Activated naive CD8-positive, alpha-beta T cell treated with anti-CD3 and anti-CD28 coated beads, Interleukin-2, amount 10 ng/mL, durations not matched to agents 7 days and 5 days (primary cell): ENCODE data around the gene SGTA. TPM values are rescaled to one million over a fixed set of nuclear protein-coding genes. Genes with fewer than 3 reads are reported as not detected.

Experiments used
- ATAC-seq: fragments of 150-1000 bp; cut with Tn5 transposase; one replicate; pipeline ENCODE4 v1.10.0; 2021; ENCODE audit warnings: low read depth, moderate library complexity
- POLR2A ChIA-PET: fragments of 350-600 bp; sonication (Branson Sonifier 250); formaldehyde crosslinking; loops from one replicate; lab custom pipeline; 2021; ENCODE audit warnings: antibody characterized with exemption; lab: Charles Lee
- DNase-seq: peaks from one replicate; pipeline ENCODE4 v3.0.0; 2021
- H3K27ac Mint-ChIP-seq: one replicate; pipeline ENCODE4 v1.8.0; 2022; ENCODE audit warnings: mild to moderate bottlenecking, mixed read lengths
- H3K27me3 Mint-ChIP-seq: one replicate; pipeline ENCODE4 v1.8.0; 2022; ENCODE audit warnings: mild to moderate bottlenecking, moderate library complexity, mixed read lengths
- H3K36me3 Mint-ChIP-seq: one replicate; pipeline ENCODE4 v1.8.0; 2021; ENCODE audit warnings: mild to moderate bottlenecking, mixed read lengths
- H3K4me1 Mint-ChIP-seq: one replicate; pipeline ENCODE4 v1.8.0; 2021; ENCODE audit warnings: mixed read lengths
- H3K4me3 Mint-ChIP-seq: one replicate; pipeline ENCODE4 v1.8.0; 2022; ENCODE audit warnings: mild to moderate bottlenecking, moderate library complexity, mixed read lengths
- H3K9me3 Mint-ChIP-seq: one replicate; pipeline ENCODE4 v1.8.0; 2021; ENCODE audit warnings: mixed read lengths
- total RNA-seq, 2 experiments: library from RNA; stranded (reverse); gene quantifications; one replicate each; pipeline ENCODE4 v1.2.3, GENCODE V29; 2021

The SGTA gene
- total RNA-seq, 2 experiments from 2014 or later, result 39.6 to 42.6 TPM

GRCh38 chr19:2722541-2723344 is 60.3 kb downstream of the SGTA start:
- Mint-ChIP-seq H3K27me3 (peaks cover 25% of the 10 kb centered on the region), H3K27ac (no peak overlapping the region), H3K4me1 (no peaks in the 10 kb centered on the region), H3K4me3 (no peak overlapping the region), H3K9me3 (no peaks in the 10 kb centered on the region), H3K36me3 (no peaks in the 10 kb centered on the region)
- ATAC-seq, result no peak
- DNase-seq, result no peak
- POLR2A ChIA-PET, result no interaction called here

- peaks cover 23% of the 10 kb centered on the region for H3K27me3 Mint-ChIP-seq
- POLR2A ChIA-PET, result no interaction called here
- H3K36me3 Mint-ChIP-seq, result no peaks in the 10 kb centered on the region
- H3K9me3 Mint-ChIP-seq, result no peaks in the 10 kb centered on the region
- DNase-seq (no peak), ATAC-seq (no peak)
- H3K4me3 Mint-ChIP-seq, result no peak overlapping the region
- H3K27ac Mint-ChIP-seq, result no peak overlapping the region
- H3K4me1 Mint-ChIP-seq, result no peaks in the 10 kb centered on the region
Measured at GRCh38 chr19:2721570-2722540, 61.2 kb downstream of the SGTA start.

GRCh38 chr19:2720777-2721569 is 62.1 kb downstream of the SGTA start, which contains the start of gene DIRAS1:
DIRAS1 (minus strand) TSS chr19:2721372; CDS start chr19:2717806, 3,566 bp downstream.
- H3K27me3 Mint-ChIP-seq, result peaks cover 21% of the 10 kb centered on the region
- no peak for ATAC-seq
- POLR2A ChIA-PET, result no interaction called here

GRCh38 chr19:2719920-2720776 is 62.9 kb downstream of the SGTA start:
- Mint-ChIP-seq H3K4me1 (no peaks in the 10 kb centered on the region), H3K4me3 (no peak overlapping the region), H3K27me3 (peaks cover 21% of the 10 kb centered on the region), H3K36me3 (peaks cover 3% of the 10 kb centered on the region), H3K9me3 (peaks cover 8% of the 10 kb centered on the region), H3K27ac (no peak overlapping the region)
- POLR2A ChIA-PET, result no interaction called here
- DNase-seq (no peak), ATAC-seq (no peak)

More at GRCh38 chr19:2720777-2721569, 62.1 kb downstream of the SGTA start, which contains the start of gene DIRAS1:
- peaks cover under 1% of the 10 kb centered on the region for H3K9me3 Mint-ChIP-seq
- H3K4me1 Mint-ChIP-seq, result no peaks in the 10 kb centered on the region
- no peak within 1 kb of the TSS for H3K27ac Mint-ChIP-seq
- H3K4me3 Mint-ChIP-seq, result no peak within 1 kb of the TSS
- DNase-seq, result no peak
- H3K36me3 Mint-ChIP-seq, result no peaks in the 10 kb centered on the region

- Mint-ChIP-seq H3K36me3 (peaks cover 3% of the 10 kb centered on the region), H3K27me3 (peaks cover 21% of the 10 kb centered on the region), H3K4me3 (no peak overlapping the region), H3K27ac (no peak overlapping the region), H3K9me3 (peaks cover 11% of the 10 kb centered on the region), H3K4me1 (no peaks in the 10 kb centered on the region)
- no peak for DNase-seq
- ATAC-seq, result no peak
- POLR2A ChIA-PET, result no interaction called here
Measured at GRCh38 chr19:2719232-2719735, 63.8 kb downstream of the SGTA start.

- POLR2A ChIA-PET, result no interaction called here
- H3K4me1 Mint-ChIP-seq, result no peaks in the 10 kb centered on the region
- ATAC-seq, result no peak
- peaks cover 3% of the 10 kb centered on the region for H3K36me3 Mint-ChIP-seq
- no peak overlapping the region for H3K27ac Mint-ChIP-seq
- no peak overlapping the region for H3K4me3 Mint-ChIP-seq
- H3K9me3 Mint-ChIP-seq, result peaks cover 11% of the 10 kb centered on the region
- peaks cover 21% of the 10 kb centered on the region for H3K27me3 Mint-ChIP-seq
- no peak for DNase-seq
Measured at GRCh38 chr19:2717638-2718541, 65.2 kb downstream of the SGTA start.

GRCh38 chr19:2716722-2717637 is 66.1 kb downstream of the SGTA start:
- POLR2A ChIA-PET, result no interaction called here
- H3K27me3 Mint-ChIP-seq, result peaks cover 18% of the 10 kb centered on the region
- no peak for ATAC-seq
- no peaks in the 10 kb centered on the region for H3K4me1 Mint-ChIP-seq
- H3K4me3 Mint-ChIP-seq, result no peak overlapping the region
- H3K27ac Mint-ChIP-seq, result no peak overlapping the region
- no peak for DNase-seq
- peaks cover 11% of the 10 kb centered on the region for H3K9me3 Mint-ChIP-seq
- peaks cover 3% of the 10 kb centered on the region for H3K36me3 Mint-ChIP-seq

GRCh38 chr19:2716275-2716650 is 66.8 kb downstream of the SGTA start:
- POLR2A ChIA-PET, result no interaction called here
- H3K9me3 Mint-ChIP-seq, result peaks cover 11% of the 10 kb centered on the region

GRCh38 chr19:2715470-2716274 is 67.4 kb downstream of the SGTA start:
- no peak for ATAC-seq
- Mint-ChIP-seq H3K27ac (no peak overlapping the region), H3K27me3 (peaks cover 13% of the 10 kb centered on the region), H3K4me3 (no peak overlapping the region), H3K36me3 (peaks cover 3% of the 10 kb centered on the region), H3K9me3 (peaks cover 11% of the 10 kb centered on the region), H3K4me1 (no peaks in the 10 kb centered on the region)
- POLR2A ChIA-PET, result interaction anchor here (1.1 kb wide), 1 partner anchor 67 kb away, joined by 3 read pairs; no protein-coding TSS in a partner anchor
- DNase-seq, result no peak

More at GRCh38 chr19:2716275-2716650, 66.8 kb downstream of the SGTA start:
- H3K36me3 Mint-ChIP-seq, result peaks cover 3% of the 10 kb centered on the region
- DNase-seq (no peak), ATAC-seq (no peak)
- H3K27ac Mint-ChIP-seq, result no peak overlapping the region
- no peaks in the 10 kb centered on the region for H3K4me1 Mint-ChIP-seq
- no peak overlapping the region for H3K4me3 Mint-ChIP-seq
- peaks cover 13% of the 10 kb centered on the region for H3K27me3 Mint-ChIP-seq
